Frontal cortex (tissue), 4 donors: ENCODE measurements around the gene TULP4. TPM values are rescaled to one million over a fixed set of nuclear protein-coding genes. Genes with fewer than 3 reads are reported as not detected.
"Not testable (repeated sequence)": the region's sequence is repeated elsewhere in the genome, so short reads cannot be mapped to it uniquely, and the experiment has no call there.

Source experiments
- DNase-seq, 2 donors: peaks; one replicate each; pipeline ENCODE4 v3.0.0; 2012; ENCODE audit warnings: low spot score in 2 of 2
- FAIRE-seq: peaks from 2 replicates; lab custom pipeline; 2012; peaks lifted over from hg19 to GRCh38; lab: Jason Lieb, UNC
- total RNA-seq: library from RNA; depleted of rRNA; stranded (reverse); fragments of >200 nt; gene quantifications from one replicate; pipeline ENCODE4 v1.2.3, GENCODE V29; 2014
- donor health status: control.
- donor health status: control.
- donor health status: control.

Gene TULP4
- total RNA-seq, 1 donor from 2014 or later = 1,613 TPM

DNA sequence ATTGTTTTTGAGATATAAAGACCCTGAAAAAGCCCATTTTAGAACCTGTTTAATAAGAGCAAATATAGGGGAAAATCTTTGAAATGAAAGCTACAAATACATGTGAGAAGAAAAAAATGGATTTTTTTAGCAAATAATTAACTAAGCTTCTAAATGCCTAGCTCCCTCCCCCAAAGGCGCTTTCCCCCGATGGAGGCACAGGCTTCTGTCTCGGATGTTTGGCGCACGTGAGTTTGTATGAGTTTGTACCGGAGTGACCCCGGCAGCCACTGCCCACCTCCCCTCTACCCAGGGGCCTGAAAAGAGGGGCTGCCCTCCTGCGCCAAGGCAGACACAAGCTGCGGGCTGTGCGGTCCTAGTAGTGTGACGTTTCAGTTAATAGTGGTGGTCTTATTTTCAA is 197.2 kb downstream of the TULP4 start:
- DNase-seq (no peak), FAIRE-seq (no peak)

DNA sequence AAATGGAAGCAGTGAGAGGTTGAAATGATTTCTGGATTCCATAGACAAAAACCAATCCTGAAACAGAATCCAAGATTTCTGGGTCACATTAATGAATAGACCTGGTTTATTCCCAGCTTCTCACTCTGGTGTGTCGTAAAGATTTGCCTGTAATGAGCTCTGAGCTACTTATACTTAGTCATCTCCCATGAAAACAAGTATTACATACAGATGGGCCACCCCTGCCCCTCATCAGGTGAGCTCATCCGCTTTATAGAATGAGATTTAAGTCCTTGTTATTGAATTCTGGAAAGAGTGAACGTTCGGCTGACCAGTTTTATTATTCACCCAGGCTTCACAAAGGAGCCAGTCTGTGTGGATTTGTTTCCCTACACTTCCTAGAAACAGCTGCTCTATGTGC is 200.5 kb downstream of the TULP4 start:
- FAIRE-seq (no peak), DNase-seq (no peak)

DNA sequence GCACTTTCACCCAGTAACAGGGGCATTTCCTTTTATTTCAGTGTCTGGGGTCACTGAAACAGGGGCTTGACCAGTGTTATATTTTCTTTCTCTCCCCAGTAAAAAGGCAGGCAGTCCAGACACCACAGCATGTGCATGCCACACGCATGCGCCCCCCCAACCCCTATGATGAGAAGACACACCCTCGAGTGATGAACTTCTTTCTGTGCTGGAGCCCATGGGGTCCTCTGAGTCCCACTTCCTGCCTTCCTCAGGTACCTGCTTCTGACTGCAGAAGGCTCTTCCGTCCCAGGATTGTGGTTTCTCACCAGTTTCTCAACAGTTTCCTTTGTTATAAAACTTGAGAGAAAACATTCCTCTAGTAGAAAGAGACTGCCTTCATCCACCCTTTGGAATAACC is 201.9 kb downstream of the TULP4 start:
- FAIRE-seq (no peak), DNase-seq (no peak)

DNA sequence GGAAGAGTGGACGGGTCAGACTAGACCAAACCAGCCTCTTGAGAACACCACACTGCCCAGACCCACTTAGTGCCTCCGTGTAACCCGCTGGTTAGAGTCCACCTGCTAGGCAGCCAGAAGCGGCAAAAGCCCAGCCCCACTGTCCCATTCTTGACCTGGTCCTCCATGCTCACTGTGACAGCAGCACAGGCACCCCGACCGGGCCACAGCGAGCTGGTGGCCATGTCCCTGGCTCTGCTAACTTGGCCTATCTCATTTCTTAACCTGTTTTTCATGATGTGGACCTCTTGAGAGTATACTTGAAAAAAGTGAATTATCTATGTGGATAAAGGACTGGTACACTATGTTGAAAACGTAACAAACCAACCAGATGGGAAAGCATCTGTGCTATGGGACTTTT is 202.7 kb downstream of the TULP4 start:
- FAIRE-seq = no peak
- DNase-seq = no peak

DNA sequence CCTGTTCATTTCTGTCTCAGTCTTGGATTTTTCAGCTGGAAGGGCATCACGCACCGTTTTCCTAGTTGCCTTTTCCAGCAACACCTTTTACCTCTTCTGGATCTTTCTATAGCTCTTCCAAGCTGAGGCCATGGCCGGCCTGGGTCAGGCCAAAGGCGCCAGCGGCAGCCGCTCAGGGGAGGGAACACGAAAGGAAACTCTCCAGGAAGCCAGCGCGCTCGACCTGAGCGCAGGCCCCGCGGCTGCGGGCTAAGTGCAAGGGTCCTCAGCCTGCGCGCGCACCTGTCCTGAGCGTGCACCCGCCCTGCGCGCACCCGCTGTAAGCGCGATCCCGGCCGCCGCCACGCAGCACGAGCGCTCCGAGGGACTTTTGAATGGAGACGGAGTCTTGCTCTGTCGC is 203.8 kb downstream of the TULP4 start:
- FAIRE-seq = no peak
- DNase-seq = no peak

DNA sequence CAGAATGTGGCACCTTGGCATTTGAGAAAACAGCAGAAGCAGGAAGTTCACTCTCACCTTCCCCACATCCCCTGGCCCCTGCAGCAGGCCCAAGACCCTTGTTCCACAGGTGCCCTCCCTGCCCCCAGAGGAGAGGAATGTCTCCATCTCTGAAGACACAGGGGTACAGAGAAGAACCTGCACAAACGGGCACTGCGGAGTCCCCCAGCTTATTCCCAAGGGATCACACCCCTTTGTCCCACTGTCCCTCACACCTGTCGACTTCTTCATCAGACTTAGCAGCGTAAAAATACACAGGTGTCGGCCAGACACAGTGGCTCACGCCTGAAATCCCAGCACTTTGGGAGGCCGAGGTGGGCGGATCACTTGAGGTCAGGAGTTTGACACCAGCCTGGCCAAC is 204.8 kb downstream of the TULP4 start:
- FAIRE-seq = no peak
- no peak for DNase-seq

DNA sequence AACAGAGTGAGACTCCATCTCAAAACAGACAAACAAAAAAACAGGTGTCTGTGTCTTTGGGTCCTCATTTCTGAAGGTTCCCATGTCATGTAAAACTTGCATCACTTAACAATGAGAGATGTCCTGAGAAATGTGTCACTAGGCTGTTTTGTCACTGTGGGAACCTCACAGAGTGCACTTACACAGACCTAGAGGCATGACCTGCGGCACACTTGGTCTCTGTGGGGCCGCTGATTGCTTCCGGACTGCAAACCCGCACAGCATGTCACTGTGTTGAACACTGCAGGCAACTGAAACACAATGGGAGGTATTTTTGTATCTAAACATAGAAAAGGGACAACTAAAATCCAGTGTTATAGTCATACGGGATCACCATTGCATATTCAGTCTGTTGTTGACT is 205.3 kb downstream of the TULP4 start:
- no peak for FAIRE-seq
- DNase-seq = no peak

DNA sequence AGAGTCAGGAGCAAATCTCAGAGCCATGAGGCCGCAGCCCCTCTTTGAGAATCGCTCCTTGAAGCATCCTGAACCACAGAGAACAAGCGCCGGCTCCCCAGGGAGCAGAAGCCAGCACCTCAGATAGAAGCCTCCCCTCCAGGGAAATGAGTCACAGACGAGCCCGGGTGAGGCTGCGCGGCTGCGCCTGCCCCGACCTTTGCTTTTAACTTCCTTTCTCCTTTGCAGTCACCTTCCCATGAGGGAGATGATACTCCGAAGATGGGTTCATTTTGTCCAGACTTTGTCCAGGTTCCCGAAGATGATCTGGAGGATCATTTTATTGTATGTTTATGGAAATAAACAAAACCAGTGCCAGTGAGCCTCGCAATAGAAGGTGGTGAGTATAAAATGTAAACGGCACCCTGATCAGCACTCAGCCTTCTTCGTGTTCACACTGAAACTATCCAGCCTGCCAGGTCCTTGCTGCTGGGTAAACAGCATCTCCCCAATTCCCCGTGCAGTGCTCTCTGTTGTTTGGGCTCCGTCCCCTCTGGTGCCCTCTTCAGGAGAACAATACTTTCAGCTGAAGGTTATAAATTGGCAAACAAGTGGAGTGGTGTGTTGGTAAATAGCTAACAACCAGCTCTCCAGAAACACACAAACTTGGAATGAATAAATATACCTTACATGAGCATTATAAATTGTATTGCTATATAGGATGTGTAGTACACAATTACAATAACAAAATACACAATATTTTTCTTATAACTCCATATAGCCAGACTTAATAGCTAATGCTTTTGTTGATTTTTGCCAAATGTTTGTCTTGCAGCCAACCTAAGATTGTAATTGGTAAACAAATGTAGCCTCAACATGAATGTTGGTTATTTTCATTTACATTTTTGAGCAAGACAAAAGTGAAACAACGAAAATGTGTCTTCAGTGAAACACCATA is 206.2 kb downstream of the TULP4 start:
- peak; percentile 53 to 60 for DNase-seq
- FAIRE-seq = no peak

DNA sequence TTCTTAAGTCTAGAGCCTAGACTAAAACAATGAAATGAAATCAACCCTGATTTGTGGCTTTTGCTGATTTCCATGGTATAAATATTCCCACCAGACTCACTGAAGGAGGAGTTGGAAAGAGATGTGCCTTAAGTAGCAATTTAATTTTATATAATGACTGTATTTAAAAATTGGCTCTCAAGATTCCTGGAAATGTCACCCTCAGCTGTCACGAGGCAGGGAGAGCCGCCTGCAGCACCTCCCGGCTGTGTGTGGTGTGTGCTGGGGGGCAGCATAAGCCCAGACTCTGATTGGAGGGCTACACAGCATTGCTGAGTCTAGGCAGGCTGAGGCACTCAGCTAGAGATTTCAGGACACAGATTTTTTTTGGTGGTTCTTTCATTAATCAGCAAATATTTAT is 207.0 kb downstream of the TULP4 start:
- DNase-seq = no peak
- FAIRE-seq = no peak

DNA sequence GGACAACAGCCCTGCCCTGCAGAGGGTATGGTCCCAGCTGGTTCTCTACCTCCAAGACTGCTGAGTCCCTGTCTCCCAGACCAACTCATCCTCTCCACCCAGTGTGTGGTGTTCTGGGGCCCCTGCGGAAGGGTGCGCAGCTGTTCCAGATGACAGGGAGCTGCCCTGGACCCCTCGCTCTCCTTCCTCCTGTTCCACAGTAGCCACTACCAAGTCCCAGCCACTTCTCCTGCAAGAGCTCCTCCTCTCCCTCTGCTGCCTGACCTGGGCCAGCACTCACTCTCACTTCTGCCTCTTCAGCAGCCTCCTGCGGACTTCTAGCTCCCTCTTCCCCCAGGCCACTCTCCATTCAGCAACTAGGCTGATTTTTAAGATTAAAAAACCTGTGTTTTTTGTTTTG is 207.5 kb downstream of the TULP4 start:
- no peak for DNase-seq

DNA sequence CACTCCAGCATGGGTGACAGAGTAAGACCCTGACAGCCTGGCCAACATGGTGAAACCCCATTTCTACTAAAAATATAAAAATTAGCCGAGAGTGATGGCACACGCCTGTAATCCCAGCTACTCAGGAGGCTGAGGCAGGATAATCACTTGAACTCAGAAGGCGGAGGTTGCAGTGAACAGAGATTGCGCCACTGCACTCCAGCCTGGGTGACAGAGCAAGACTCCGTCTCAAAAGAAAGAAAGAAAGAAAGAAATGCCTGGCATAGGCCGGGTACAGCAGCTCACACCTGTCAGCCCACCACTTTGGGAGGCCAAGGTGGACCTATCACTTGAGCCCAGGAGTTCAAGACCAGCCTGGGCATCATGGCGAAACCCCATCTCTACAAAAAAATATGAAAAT is 208.7 kb downstream of the TULP4 start:
- FAIRE-seq = not testable (repeated sequence)

More for the DNA sequence above, 207.5 kb downstream of the TULP4 start:
- no peak for FAIRE-seq

DNA sequence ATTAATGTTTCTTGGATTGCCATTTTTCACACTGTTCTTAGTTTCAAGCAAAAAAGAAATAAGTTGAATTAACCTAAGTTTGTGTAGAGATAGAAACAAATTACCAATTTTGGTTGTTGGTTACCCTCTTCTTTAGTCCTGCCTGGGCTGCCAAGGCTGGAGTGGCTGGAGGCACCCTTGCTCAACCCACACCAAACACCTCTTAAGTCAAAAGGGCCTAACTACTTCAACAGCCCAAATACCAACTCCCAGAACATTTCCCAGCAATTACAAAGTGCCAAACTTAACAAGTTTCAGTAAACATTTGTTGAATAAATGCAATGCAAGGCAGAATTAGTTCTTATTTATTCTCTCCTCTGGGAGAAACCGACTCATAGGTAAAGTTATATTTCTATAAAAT is 209.5 kb downstream of the TULP4 start:
- FAIRE-seq = no peak
- DNase-seq = no peak

More for the DNA sequence above, 208.7 kb downstream of the TULP4 start:
- DNase-seq = not testable (repeated sequence)

DNA sequence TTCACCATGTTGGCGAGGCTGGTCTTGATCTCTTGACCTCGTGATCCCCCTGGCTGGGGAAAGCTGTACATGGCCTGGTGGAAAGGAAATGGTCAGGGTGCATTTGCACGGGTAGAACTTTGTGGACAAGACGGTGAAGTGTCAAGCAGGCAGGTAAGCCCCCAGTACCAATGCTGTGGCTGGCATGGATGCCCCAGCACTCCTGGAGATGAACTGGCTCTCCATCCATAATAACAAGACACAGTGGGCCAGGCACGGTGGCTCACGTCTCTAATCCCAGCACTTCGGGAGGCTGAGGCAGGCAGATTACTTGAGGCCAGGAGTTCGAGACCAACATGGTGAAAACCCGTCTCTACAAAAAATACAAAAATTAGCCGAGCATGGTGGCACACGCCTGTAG is 210.4 kb downstream of the TULP4 start:
- no peak for FAIRE-seq

DNA sequence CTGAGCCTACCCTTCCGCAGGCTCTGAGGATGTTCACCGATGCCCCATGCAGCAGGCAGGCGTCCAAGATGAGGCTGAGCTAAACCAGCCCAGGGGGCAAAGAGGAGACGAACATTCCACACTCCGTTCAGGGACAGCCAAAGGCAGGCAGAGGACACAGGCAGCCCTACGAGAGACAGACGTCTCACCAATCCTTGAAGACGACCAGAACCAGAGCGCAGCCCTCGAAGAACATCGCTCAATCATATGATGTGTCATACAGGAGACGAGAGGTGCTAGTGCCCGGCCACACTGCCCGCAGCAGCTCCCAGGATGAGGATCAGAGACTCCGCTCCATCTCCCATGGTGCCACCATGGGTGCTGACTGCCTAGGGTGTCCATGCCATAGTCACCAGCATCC is 212.0 kb downstream of the TULP4 start:
- no peak for DNase-seq
- FAIRE-seq = no peak

More for the DNA sequence above, 210.4 kb downstream of the TULP4 start:
- DNase-seq = no peak

DNA sequence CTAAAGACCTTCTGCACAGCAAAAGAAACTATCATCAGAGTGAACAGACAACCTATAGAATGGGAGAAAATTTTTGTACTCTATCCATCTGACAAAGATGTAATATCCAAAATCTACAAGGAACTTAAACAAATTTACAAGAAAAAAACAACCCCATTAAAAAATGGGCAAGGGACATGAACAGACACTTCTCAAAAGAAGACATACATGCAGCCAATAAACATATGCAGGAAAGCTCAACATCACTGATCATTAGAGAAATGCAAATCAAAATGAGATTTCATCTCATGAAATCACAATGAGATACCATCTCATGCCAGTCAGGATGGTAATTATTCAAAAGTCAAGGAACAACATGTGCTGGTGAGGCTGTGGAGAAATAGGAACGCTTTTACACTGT is 215.6 kb downstream of the TULP4 start:
- DNase-seq, FAIRE-seq: not testable (repeated sequence)

DNA sequence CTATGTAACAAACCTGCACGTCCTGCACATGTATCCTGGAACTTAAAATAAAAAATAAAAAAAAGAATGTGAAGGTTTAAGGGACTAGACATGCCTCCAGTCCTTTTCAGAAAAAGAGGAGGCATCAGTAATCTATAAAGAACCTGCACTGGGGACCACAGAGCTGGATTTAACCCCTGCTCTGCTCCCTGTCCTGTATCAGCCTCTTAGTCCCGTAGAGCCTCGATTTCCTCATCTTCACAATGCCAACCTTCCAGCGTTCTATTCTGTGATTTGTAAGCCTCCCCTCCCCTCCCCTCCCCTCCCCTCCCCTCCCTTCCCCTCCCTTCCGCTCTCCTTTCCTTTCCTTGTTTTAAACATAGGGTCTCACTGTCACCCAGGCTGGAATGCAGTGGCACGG is 216.6 kb downstream of the TULP4 start:
- FAIRE-seq (no peak), DNase-seq (no peak)

DNA sequence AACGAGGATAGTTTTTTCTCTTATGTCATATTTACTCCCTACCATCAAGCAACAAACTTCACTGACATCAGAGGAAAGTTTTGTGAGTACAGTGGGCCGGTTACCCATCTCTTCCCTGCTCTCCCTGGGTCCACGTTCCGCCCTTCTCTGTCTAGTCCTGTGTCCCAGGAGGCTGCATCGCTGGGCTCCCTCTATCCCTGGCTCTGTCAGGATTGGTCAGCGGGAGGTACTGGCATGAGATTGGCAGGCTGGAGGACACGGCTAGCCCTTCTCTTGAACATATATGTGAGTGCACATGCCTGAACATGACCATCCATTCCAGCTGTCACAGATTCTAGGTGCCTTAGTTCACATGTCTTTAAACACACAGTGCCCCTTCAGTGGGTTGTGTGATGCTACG is 217.4 kb downstream of the TULP4 start:
- DNase-seq = no peak
- no peak for FAIRE-seq

DNA sequence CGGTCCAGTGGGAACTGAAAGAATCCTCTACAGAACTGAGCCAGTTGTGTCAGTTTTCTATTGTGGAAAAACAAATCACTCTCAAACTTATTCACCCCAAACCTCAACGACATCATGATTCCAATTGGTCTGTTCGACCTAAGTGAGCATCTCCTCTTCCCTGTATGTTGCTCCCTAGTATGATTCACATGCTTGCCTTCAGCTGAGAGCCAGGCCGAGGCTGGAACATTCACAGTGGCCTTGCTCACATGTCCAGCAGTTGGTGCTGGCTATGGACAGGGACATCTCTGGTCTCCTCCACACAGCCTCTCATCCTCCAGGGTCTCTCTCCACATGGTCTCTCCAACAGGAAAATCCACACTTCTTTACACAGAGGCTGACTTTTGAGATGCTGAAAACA is 219.3 kb downstream of the TULP4 start:
- FAIRE-seq (no peak), DNase-seq (no peak)

DNA sequence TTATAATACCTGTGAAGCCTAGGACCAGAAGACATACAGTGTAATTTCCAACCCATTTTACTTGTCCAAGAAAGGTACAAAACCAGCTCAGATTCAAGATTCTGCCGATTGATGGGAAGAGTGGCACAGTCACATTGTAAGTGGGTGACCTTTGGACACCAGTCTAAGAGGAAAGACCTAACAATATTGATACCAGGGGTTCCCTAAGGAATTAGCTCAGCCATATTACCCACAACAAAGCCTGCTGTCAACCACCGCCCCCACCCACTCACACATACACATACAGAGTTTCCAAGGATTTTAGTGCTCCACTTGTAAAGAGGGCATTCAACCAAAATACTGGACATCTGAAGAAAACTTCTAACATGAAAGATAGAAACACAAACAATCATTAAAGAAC is 219.7 kb downstream of the TULP4 start:
- FAIRE-seq = no peak
- DNase-seq = no peak

DNA sequence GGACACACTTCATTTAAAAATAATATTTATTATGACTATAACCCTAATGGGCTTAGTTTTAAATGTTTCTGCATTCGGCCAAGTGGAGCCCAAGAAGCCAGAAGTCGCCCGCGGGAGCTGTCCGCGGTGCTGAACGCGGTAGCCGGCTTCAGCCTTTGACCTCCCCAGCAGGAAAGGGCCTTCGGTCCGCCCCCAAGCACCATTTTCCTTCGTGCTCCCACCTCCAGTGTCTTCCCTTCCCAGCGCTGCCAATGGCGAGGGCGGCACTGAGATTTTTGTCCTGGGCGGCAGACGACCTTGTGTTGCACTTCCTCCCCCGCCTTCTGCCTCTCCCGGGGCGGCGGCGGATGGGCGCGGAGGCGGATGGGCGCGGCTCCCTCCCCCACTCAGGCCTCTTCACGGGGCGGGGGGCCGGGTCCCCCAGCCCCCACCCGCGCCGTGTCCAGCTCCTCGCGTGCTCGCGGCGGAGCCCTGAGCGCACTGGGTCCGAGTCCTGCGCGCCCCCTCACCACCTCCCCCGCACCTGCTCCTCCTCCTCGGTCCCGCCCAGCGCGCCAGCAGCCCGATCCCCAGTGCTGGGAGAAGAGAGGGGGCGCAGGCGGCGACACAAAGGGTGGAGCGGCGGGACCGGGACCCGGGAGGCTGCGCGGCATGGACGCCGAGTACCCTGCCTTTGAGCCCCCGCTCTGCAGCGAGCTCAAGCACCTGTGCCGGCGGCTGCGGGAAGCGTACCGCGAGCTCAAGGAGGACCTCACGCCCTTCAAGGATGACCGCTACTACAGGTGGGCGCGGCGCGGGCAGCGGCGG is 224.0 kb downstream of the TULP4 start:
- DNase-seq (peak; percentile 74 to 76), FAIRE-seq (no peak)
